ENCODE measurements around the gene NRIP2.

The NRIP2 gene

DNA sequence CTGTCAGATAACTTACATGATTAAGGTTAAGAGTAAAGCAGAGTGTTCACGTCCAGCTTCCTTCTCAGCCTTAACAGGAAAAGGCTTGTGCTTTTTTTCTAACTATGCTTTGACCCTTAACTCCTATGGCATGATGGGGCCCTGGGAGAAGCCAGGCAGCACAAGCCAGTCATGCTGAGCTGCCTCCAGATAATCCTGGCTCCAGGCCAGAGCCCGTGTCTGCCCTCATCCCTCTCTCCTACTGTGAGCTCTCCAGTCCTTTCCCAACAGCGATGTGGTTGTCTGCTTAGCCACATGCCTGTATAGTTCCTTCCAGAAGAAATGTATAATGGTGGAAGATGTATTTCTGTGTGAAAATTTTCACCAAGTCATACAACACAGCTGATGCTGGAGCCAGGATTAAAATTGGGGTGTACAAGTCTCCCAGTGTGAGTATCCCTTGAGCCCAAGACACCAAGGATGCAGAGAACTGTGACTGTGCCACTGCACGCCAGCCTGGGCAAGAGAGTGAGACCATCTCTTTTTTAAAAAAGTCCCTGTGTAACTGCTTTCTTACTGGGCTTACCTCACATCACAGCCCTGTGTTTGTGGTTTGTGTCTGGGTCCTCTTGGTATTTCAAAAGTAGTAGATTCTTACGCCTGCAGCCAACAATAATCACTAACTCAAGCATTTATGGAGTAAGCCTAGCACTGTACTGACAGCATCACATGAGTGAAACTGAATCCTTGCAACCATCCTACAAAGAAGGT lies 30.3 kb downstream of the NRIP2 start:
- no peak for DNase-seq

GRCh38 chr12:2803635-2804392 lies 31.0 kb downstream of the NRIP2 start:
- DNase-seq = no peak

DNA sequence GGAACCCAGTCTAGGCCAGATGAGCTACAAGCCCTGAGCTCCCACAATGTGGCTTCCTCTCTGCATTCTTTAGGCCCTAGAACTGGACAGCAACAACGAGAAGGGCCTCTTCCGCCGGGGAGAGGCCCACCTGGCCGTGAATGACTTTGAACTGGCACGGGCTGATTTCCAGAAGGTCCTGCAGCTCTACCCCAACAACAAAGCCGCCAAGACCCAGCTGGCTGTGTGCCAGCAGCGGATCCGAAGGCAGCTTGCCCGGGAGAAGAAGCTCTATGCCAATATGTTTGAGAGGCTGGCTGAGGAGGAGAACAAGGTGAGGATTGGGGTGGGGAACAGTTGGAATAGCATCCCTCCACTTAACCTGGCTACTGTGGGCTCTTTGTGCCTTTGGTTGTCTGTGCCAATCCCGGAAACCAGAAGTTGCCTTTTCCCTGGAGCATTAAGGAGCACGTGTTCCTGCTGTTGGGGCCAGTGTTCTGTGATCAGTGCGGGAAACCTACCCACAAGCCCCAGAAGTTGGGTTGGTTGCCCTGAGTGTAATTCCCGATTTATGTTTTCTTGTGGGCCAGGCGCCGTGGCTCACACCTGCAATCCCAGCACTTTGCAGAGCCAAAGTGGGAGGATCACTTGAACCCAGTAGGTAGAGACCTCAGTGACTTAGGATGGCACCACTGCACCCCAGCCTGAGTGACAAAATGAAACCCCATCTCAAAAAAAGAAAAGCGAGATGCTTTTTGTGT lies 33.6 kb downstream of the NRIP2 start:
- DNase-seq = no peak

DNA sequence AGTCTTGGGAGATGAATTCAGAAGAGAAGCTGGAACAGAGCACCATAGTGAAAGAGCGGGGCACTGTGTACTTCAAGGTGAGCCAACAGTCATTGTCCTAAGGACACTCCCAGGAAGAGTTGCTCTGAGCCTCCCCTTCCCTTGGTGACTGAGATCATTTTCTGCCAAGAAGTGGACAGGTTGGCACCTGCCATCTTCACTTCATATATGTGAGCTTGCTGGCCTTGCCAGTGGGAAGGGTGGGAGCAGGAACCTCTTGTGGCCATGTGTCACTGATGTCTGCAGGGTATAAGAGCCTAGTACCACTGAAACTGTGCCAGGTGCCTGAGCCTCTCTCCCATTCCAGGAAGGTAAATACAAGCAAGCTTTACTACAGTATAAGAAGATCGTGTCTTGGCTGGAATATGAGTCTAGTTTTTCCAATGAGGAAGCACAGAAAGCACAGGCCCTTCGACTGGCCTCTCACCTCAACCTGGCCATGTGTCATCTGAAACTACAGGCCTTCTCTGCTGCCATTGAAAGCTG lies 34.7 kb downstream of the NRIP2 start:
- DNase-seq = no peak

DNA sequence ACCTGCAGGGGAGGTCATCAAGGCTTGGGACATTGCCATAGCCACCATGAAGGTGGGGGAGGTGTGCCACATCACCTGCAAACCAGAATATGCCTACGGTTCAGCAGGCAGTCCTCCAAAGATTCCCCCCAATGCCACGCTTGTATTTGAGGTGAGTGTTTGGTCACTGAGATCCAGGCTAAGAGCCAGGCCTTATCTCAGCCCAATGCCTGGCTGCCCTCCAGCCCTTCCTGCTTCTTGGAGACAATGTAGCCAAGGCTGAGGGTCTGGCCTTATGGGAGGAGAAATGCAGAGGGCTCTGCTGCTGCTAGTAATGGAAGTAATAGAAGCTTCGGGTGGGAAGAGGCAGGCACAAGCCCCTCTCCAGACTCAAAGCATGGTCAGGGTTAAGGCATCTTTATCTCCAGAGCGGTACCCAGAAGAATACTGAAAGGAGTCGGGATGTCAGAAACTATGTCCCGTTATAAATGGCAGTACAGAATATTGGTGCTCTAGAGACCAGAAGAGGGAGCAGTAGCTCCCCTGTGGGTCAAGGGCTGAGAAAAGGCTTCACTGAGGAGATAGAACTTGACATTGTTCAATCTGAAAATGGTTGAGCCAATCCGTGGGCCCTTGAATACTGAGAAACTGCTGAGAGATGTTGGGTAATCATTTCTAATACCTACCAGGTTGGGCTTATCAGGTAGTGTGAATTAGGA lies 37.0 kb downstream of the NRIP2 start:
- DNase-seq = no peak

- no peak for DNase-seq
These were observed 38.6 kb downstream of the NRIP2 start for GRCh38 chr12:2796187-2796666.

- peak; percentile 32 for DNase-seq
These were observed 39.3 kb downstream of the NRIP2 start for GRCh38 chr12:2795291-2796186.

GRCh38 chr12:2794736-2795289 lies 40.0 kb downstream of the NRIP2 start, which contains the start of gene FKBP4:
Gene FKBP4, plus strand, starts transcription at chr12:2794970. Its CDS starts 170 bp downstream, at chr12:2795140.
- DNase-seq = peak; percentile 42

DNA sequence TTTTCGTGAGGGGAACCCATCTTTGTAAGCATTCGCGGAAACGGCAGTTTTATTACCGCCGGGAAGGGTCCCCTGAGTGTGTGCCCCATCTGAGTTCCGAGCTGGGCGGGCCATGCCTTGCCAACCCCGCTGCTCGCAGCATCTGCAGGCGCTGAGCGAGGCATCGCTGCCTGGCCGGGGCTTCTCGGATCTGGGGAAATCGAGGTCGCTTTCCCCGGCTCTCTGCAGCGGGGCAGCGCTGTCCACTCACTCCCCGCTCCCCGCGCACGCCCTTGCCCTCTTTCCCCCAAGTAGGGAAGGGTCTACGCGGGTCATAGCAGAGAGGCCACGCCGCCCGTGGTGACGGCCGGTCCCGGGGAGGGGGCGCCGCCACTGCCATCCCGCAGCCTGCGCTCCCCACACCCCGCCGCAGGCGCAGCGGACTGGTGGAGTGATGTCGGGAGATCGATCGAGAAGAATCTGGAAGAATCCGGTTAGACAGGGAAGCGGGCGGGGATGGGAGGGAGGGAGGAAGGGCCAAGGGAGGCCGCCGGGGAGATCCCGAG lies 40.6 kb downstream of the NRIP2 start:
- DNase-seq = no peak

DNA sequence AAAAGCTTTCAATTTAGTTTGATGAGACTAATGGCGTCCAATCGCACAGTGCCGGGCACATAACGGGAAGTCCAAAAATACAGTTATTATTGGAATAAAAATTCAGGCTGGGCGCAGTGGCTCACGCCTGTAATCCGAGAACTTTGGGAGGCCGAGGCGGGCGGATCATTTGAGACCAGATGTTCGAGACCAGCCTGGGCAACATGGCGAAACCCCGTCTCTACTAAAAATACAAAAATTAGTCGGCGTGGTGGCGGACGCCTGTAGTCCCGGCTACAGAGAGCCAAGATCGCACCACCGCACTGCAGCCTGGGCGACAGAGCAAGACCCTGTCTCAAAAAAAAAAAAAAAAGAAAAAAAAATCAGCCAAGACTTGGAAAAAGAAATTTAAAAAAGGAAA lies 41.3 kb downstream of the NRIP2 start:
- no peak for DNase-seq

GRCh38 chr12:2792671-2793500 lies 41.9 kb downstream of the NRIP2 start:
- no peak for DNase-seq

GRCh38 chr12:2791089-2791488 lies 43.7 kb downstream of the NRIP2 start:
- no peak for DNase-seq

DNA sequence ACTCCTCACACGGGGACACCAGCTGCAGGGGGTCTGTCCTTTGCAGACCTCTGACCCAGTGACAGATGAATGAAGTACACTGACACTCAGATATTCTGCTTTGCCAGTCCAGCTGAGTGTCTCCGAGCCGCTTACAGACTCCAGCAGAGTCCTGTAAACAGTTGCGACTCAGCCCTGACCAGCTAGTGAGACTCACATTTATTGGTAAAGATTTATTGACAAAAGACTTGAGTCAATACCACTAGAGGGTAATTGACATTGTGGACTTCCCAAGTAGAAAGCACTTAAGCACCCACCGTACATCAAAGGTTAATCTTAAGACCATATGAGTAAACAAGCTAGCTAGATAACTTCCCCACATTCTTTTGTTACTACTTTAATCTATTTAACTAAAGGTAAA lies 49.8 kb downstream of the NRIP2 start:
- no peak for DNase-seq

- DNase-seq = peak; percentile 71
These were observed 50.8 kb downstream of the NRIP2 start for GRCh38 chr12:2783936-2784600.

- no peak for DNase-seq
These were observed 55.6 kb downstream of the NRIP2 start for GRCh38 chr12:2779281-2779680.

DNA sequence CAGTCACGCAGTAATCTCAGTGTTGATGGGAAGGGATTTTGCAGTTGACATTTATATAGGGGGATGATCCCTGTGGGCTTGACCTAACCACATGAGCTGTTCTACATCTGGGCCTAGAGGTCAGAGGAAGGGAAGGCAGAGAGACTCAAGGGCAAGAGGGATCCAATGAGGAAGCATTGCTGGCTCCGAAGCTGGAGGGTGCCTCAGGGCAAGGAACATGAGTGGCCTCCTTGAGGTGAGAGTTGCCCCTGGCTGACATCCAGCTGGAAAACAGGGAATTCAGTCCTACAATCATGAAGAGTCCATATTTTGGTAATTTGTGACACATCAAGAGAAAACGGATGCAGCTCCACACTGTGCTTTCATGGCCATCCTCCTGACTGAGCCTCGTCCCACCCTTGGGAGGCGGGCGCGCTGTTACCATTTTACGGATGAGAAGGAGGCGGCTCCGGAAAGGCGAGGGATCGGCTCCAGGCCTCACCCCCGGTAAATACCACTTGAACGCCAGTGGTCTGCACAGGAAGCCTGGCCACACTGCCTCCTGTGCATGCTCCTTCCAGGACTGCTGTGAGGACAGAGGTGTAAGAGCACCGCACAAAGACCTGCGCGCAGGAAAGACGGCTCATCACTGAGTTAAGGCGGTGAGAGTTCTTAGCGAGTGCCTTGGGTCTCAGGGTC lies 58.6 kb downstream of the NRIP2 start:
- no peak for DNase-seq

- no peak for DNase-seq
These were observed 59.4 kb downstream of the NRIP2 start for GRCh38 chr12:2775431-2775830.
